K562 (cell line): Measurements from ENCODE around the gene SBK3. TPM values are rescaled to one million over a fixed set of nuclear protein-coding genes. Genes with fewer than 3 reads are reported as not detected.
A peak's percentile ranks its signal among the peaks of the same experiment; 100 is the strongest.

Source experiments
- ADNP ChIP-seq: fragments of 200-800 bp; sonication (Bioruptor generic); IDR thresholded peaks from 2 replicates; pipeline ENCODE4 v1.6.1; 2016; ENCODE audit warnings: missing genetic modification characterization, missing compliant biosample characterization
- ATF1 ChIP-seq, 2 experiments: fragments of 450-650 bp in 1 of 2; IDR thresholded peaks; 2 replicates each; pipeline ENCODE4 v1.6.1; 2016; ENCODE audit warnings: missing compliant biosample characterization in 1 of 2, missing genetic modification characterization in 1 of 2
- BCOR ChIP-seq: fragments of 450-650 bp; IDR thresholded peaks from 2 replicates; pipeline ENCODE4 v1.6.1; 2016
- BHLHE40 ChIP-seq: IDR thresholded peaks from 2 replicates; pipeline ENCODE4 v1.6.1; 2011; ENCODE audit warnings: low read length, improper control_type of control experiment
- BMI1 ChIP-seq: fragments of 150-350 bp; IDR thresholded peaks from 2 replicates; pipeline ENCODE4 v1.6.1; 2014; ENCODE audit warnings: low read length
- CBFA2T3 ChIP-seq: fragments of 450-650 bp; IDR thresholded peaks from 2 replicates; pipeline ENCODE4 v1.6.1; 2017
- CEBPG ChIP-seq, 3 experiments: fragments of 200-800 bp in 1 of 3; sonication (Bioruptor generic) in 1 of 3; sonication (generic) in 1 of 3; formaldehyde crosslinking in 1 of 3; IDR thresholded peaks in 2 of 3; conservative IDR thresholded peaks in 1 of 3; 2 replicates each; pipeline versions ENCODE4 v1.6.1 to v1.8.0; 2016 to 2022; ENCODE audit warnings: missing compliant biosample characterization in 2 of 3, missing genetic modification characterization in 2 of 3, mild to moderate bottlenecking in 1 of 3, missing genetic modification reagents in 1 of 3
- CHD4 ChIP-seq: fragments of 200-600 bp; sonication (generic); IDR thresholded peaks from 3 replicates; pipeline ENCODE4 v1.6.1; 2012; ENCODE audit warnings: low read depth, mild to moderate bottlenecking, mixed read lengths, low read length, inconsistent platforms; ENCODE audit not compliant: insufficient read depth, insufficient replicate concordance, poor library complexity, severe bottlenecking
- DACH1 ChIP-seq: fragments of 450-650 bp; IDR thresholded peaks from 2 replicates; pipeline ENCODE4 v1.6.1; 2018; ENCODE audit not compliant: partially characterized antibody
- DNMT1 ChIP-seq: fragments of 450-650 bp; IDR thresholded peaks from 2 replicates; pipeline ENCODE4 v1.6.1; 2016; ENCODE audit warnings: antibody characterized with exemption, mild to moderate bottlenecking
- DPF2 ChIP-seq: fragments of 450-650 bp; IDR thresholded peaks from 2 replicates; pipeline ENCODE4 v1.6.1; 2016
- FUS ChIP-seq: fragments of 200-400 bp; formaldehyde crosslinking; optimal IDR thresholded peaks from 2 replicates; pipeline ENCODE3; 2017; ENCODE audit warnings: low read depth, low read length
- GATAD2B ChIP-seq: fragments of 450-650 bp; IDR thresholded peaks from 2 replicates; pipeline ENCODE4 v1.6.1; 2017; ENCODE audit warnings: mild to moderate bottlenecking, borderline replicate concordance
- GTF2F1 ChIP-seq: IDR thresholded peaks from 2 replicates; pipeline ENCODE4 v1.6.1; 2011; ENCODE audit warnings: low read depth, low read length, improper control_type of control experiment
- HDAC2 ChIP-seq: fragments of 450-650 bp; IDR thresholded peaks from 2 replicates; pipeline ENCODE4 v1.6.1; 2016; ENCODE audit warnings: mild to moderate bottlenecking
- HDGF ChIP-seq: fragments of 450-650 bp; IDR thresholded peaks from 2 replicates; pipeline ENCODE4 v1.6.1; 2016
- MEIS2 ChIP-seq: fragments of 450-650 bp; IDR thresholded peaks from 2 replicates; pipeline ENCODE4 v1.6.1; 2014; ENCODE audit warnings: mild to moderate bottlenecking; ENCODE audit not compliant: partially characterized antibody
- MXI1 ChIP-seq: IDR thresholded peaks from 2 replicates; pipeline ENCODE4 v1.6.1; 2011; ENCODE audit warnings: low read depth, mild to moderate bottlenecking, improper control_type of control experiment, low read length
- NCOR1 ChIP-seq: fragments of 450-650 bp; IDR thresholded peaks from 2 replicates; pipeline ENCODE4 v1.6.1; 2016; ENCODE audit warnings: mild to moderate bottlenecking, moderate library complexity
- RBM25 ChIP-seq: fragments of 200-400 bp; formaldehyde crosslinking; IDR thresholded peaks from 2 replicates; pipeline ENCODE4 v1.6.1; 2018; ENCODE audit warnings: low read length, low read depth, moderate library complexity; ENCODE audit not compliant: severe bottlenecking
- RFX7 ChIP-seq: fragments of 250-450 bp; sonication (Bioruptor Pico); IDR thresholded peaks from 2 replicates; pipeline ENCODE4 v1.5.1; 2021; ENCODE audit warnings: mild to moderate bottlenecking
- WHSC1 ChIP-seq: IDR thresholded peaks from one replicate; pipeline ENCODE4 v1.6.1; 2012; ENCODE audit warnings: low read length, control low read depth, inconsistent platforms
- ZFP30 ChIP-seq: fragments of 250-450 bp; sonication (Bioruptor Pico); IDR thresholded peaks from 2 replicates; pipeline ENCODE4 v1.8.0; 2022; ENCODE audit warnings: moderate library complexity, mild to moderate bottlenecking, inconsistent platforms, borderline replicate concordance
- ZNF507 ChIP-seq: conservative IDR thresholded peaks from 2 replicates; pipeline ENCODE4 v1.6.1; 2017; ENCODE audit warnings: missing genetic modification characterization, missing compliant biosample characterization
- polyA plus RNA-seq, 8 experiments: library from polyadenylated mRNA; depleted of rRNA in 4 of 8; stranded (reverse) in 5 of 8; unstranded in 3 of 8; fragments of >200 nt; fragmentation: Nextera tagmentation in 2 of 8; fragmentation: Illumina TruSeq in 1 of 8; extraction: Ambion mirVana in 2 of 8; extraction: Trizol in 1 of 8; gene quantifications; 2 replicates each; pipeline versions ENCODE4 v1.2.1 to v1.2.3, GENCODE V29; 2011 to 2014; ENCODE audit warnings: inconsistent platforms in 1 of 8, missing spikeins in 1 of 8
- total RNA-seq, 7 experiments: library from RNA; depleted of rRNA in 6 of 7; stranded (reverse); fragments of >200 nt in 6 of 7; fragmentation: Illumina TruSeq in 2 of 7; extraction: Trizol in 2 of 7; gene quantifications; 2 replicates each; pipeline versions ENCODE4 v1.2.1 to v1.2.3, GENCODE V29; 2011 to 2021; ENCODE audit warnings: low replicate concordance in 1 of 7
- TF ChIP-seq, protein P1 (sequence below): sonication (generic); formaldehyde crosslinking; IDR thresholded peaks from 2 replicates; pipeline ENCODE4 v1.8.0; 2022; ENCODE audit warnings: mild to moderate bottlenecking, missing genetic modification reagents

The SBK3 gene
- total and polyA plus RNA-seq, 9 of the 15 experiments (the other 6 are each of a cell fraction or from before 2014, with no cell fraction given) = 0.11 to 0.43 (median 0.13) TPM; not detected in 6

DNA sequence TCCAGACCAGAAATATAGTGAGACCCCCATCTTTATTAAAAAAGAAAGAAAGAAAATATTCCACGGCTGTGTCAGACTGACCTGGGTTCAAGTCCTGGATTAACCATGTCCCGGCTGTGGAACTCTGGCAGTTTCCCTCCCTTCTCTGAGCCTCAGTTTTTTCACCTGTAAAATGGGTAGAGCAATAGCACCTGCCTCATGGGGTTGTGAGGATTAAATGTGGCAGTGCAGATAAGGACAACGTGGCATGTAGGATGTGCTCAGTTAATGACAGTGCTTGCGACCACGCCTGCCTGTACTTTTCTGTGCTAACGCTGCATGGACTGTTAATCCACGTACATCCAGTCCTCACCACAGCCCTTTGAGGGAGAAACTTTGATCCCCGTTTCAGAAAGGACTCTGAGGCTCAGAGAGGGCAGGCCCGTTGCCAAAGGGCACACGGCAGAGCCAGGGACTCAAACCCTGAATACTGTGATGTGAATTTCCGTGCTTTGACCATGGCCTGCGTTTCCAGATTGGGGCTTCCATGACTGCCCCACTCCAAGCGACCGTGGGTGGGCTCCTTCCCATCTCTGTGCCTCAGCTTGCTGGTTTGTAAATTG lies 24.6 kb downstream of the SBK3 start (continued):
- TF ChIP-seq MEIS2 (no peak), FUS (no peak), RFX7 (CRISPR knock-in tag) (no peak), CHD4 (peak; percentile 55), DNMT1 (no peak), HDAC2 (0 out of 2 replicates have a peak, but pooled peaks have one; percentile 49), MXI1 (no peak), ATF1 (CRISPR knock-in tag; IDR thresholded peaks at IDR 0.05) (no peak), ATF1 (tag; IDR thresholded peaks at IDR 0.05) (no peak), GTF2F1 (no peak), GATAD2B (no peak), ADNP (tag) (peak; percentile 91), NCOR1 (peak; percentile 40), WHSC1 (no peak), RBM25 (peak; percentile 94), HDGF (0 out of 2 replicates have a peak, but pooled peaks have one; percentile 23), BMI1 (no peak), CBFA2T3 (peak; percentile 79), ZNF507 (tag) (no peak), ZFP30 (no peak), BCOR (peak; percentile 95), CEBPG (CRISPR knock-in tag; IDR thresholded peaks at IDR 0.05) (no peak), CEBPG (tag; conservative IDR thresholded peaks at IDR 0.05 in 1 of 2, IDR thresholded peaks at IDR 0.05 in 1 of 2) (no peak), BHLHE40 (0 out of 2 replicates have a peak, but pooled peaks have one; percentile 9), DPF2 (no peak), DACH1 (no peak)
- TF ChIP-seq, protein P1, sequence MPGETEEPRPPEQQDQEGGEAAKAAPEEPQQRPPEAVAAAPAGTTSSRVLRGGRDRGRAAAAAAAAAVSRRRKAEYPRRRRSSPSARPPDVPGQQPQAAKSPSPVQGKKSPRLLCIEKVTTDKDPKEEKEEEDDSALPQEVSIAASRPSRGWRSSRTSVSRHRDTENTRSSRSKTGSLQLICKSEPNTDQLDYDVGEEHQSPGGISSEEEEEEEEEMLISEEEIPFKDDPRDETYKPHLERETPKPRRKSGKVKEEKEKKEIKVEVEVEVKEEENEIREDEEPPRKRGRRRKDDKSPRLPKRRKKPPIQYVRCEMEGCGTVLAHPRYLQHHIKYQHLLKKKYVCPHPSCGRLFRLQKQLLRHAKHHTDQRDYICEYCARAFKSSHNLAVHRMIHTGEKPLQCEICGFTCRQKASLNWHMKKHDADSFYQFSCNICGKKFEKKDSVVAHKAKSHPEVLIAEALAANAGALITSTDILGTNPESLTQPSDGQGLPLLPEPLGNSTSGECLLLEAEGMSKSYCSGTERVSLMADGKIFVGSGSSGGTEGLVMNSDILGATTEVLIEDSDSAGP = no peak
